HG03469 (cell line): ENCODE measurements around the gene C3orf62.

Experiments used
- ATAC-seq: cut with Tn5 transposase; IDR thresholded peaks from one replicate; pipeline ENCODE4 v1.9.1; 2021; ENCODE audit warnings: mild to moderate bottlenecking, moderate library complexity, moderate number of reproducible peaks; ENCODE audit not compliant: unreplicated experiment

Gene C3orf62

DNA sequence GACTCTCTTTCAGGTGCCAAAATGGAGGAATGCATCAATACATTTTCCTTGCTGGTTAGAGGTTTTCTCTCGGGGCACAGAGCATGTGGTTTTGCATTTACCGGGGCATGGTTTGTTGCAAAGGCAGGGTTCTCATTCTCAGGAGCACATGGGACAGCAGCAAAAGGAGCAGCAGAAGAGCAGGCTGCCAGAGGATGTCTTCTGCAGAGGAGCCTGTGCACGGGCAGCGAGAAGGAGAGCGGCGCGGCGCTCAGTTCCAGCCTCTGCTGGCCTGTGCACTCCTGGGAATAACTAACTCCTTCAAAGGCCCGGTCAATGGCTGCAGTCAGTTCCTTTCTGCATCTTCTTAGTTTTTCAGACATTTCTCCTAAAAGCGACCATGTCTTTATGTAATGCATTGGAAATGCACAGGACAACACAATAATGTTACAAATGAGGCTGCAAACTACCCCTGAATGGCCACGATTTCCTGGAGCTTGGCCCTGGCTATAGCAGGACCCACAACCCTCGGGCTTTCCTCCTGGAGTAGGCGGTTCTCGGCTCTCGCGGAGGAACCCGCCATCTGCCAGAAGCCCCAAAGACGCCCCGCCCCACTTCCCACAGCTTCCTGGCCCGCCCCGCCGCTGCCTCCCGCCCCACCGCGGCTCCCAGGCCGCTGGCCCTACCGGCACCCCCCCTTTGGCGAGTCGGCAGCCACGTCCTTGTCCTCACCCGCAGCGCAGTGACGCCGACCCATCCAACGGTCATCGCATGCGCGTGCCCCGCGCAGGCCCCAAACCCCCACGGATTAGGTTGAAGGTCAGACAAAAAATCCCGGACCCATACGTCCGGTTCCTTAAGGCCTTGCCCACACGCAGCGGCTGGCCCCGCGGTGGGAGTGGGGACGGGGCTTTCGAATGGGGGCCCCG, at the start of gene C3orf62:
TSS of gene C3orf62 (minus strand) at position 758 of the 908 bp plus-strand sequence. CDS start at position 398, 360 bp downstream.
- ATAC-seq, result no peak

GRCh38 chr3:49324768-49325167, 47.7 kb upstream of the C3orf62 start:
- no peak for ATAC-seq

- ATAC-seq, result no peak
Measured at GRCh38 chr3:49316696-49317457, 39.8 kb upstream of the C3orf62 start.

DNA sequence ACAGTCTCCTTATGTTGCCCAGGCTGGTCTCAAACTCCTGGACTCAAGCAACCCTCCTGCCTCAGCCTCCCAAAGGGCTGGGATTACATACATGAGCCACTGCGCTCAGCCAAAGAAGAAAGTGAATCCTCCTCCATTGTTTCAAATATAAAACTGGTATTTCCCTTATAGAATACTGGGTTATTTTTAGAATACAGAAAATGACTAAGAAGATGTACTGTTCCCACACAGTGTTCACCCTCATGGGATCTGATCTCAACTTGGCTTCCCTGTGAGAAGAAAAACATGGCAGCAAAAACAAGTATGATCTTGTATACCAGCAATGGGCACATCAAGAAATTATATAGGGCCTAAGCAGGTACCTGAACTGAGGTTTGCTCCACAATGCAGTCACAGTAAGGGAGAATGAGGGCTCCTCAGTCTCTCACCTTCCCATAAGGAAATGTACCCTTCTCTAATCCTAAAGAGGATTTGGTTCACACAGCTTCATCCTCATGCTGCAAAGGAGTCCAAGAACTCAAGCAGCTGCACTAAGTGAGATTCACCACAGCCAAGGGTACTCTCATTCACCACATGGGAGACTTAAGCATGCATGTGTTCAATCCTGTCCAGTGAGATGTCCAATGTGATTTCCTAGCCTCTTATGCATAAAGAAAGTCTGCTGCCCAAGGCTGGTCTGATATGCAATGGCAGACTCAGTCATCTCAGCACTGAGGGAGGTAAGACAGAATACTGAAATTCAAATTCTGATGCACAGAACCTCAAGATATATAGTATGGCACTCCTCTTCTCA, 37.1 kb upstream of the C3orf62 start:
- no peak for ATAC-seq

GRCh38 chr3:49311283-49311682, 34.3 kb upstream of the C3orf62 start:
- no peak for ATAC-seq

DNA sequence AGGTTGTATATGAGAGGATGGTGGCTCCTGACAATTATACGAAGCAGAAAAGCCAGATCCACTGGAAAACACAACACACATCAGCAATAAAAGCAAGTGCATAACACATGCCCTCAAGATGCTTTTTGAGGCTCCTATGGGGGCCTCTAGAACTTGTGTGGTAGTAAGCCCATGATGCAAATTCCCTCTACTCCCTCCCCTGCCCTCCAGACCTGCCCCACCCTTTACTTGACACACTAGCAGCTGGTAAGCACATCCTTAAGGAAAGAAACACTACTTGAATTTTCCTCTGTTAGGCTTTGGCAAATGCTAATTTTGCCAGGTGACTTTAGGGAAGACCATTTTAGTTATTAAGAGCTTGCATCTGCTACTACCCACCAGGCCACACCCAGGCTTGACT, 33.6 kb upstream of the C3orf62 start:
- no peak for ATAC-seq

GRCh38 chr3:49305608-49306007, 28.6 kb upstream of the C3orf62 start:
- ATAC-seq, result no peak

DNA sequence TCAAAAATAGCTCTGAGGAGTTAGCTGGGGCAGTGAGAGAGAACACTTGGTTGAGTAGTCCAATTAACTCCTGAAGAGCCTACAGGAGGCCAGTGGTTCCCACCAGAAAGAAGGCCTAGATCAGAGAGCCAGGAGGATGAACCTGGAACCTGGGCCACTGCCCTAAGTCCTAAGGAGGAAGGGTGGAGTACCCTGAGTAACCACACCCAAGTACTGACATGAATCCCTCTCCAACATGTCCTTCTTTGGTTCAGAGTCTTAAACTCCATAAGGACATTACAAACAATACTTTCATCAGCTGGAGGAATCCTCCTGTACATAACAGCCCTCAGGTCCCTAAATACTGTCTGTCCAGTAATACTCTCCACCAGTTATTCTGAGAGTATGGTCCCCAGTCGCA, 25.6 kb upstream of the C3orf62 start:
- no peak for ATAC-seq

DNA sequence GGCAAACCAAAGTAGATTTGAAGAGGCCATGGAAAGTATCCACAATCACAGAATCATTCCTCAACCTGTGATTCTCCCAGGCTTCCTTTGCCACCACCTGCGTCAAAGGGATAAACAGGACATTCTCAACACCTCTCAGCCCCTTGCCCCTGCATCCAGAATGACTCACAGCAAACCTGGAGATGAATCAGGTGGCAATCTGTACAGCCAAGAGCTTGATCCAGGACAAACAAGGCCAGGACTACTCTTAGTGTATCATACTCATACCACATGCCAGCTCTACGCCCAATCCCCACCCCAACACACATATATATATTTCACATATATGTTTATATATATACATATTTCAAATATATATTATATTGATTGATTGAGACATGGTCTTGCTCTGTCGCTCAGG, 23.6 kb upstream of the C3orf62 start:
- no peak for ATAC-seq

- ATAC-seq, result no peak
Measured at GRCh38 chr3:49298511-49298910, 21.5 kb upstream of the C3orf62 start.

GRCh38 chr3:49296781-49297411, 19.9 kb upstream of the C3orf62 start:
- ATAC-seq, result no peak

GRCh38 chr3:49295489-49296058, 18.5 kb upstream of the C3orf62 start:
- ATAC-seq, result no peak

- ATAC-seq, result no peak
Measured at GRCh38 chr3:49294343-49294742, 17.3 kb upstream of the C3orf62 start.

GRCh38 chr3:49283997-49284396, 7.0 kb upstream of the C3orf62 start:
- ATAC-seq, result no peak

GRCh38 chr3:49279376-49279775, 2.3 kb upstream of the C3orf62 start:
- ATAC-seq, result no peak

DNA sequence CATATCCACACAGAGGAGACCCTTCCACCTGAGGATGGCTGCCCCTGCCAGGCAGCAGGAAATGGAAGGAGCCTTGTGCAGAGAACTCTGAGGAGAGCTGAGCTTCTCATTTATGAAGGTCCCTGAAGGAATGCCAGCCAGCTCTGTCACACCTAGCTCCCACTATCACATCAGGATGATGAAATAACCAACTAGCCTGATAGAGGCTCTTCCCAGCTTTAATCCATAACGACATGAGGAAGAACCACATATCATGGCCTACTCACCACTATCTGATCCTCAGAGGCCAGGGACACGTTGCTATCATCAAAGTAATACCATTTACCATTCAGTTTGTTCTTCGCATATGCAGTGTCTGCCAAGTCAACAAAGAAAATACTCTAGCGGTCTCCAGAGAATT, 1.5 kb upstream of the C3orf62 start:
- ATAC-seq, result no peak

DNA sequence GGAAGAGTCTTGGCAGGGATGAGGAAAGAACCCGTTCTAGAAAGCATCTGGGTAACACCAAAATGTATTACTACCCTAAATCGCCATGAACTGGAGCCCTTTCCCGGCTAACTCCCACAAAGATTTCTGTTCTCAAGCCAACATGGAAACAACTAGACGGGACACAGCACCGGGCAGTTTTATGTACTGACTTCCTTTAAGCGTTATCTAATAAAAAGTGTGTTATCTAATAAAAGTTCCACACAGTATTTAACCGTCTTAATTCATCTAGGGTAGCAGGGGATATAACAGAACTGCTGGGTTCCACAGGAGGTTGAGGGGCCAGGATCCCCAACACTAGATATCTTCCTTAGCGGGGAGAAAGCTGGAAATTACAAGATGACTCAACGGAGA, 347 bp upstream of the C3orf62 start:
- no peak for ATAC-seq

GRCh38 chr3:49273825-49274532, 3.1 kb downstream of the C3orf62 start:
- no peak for ATAC-seq

DNA sequence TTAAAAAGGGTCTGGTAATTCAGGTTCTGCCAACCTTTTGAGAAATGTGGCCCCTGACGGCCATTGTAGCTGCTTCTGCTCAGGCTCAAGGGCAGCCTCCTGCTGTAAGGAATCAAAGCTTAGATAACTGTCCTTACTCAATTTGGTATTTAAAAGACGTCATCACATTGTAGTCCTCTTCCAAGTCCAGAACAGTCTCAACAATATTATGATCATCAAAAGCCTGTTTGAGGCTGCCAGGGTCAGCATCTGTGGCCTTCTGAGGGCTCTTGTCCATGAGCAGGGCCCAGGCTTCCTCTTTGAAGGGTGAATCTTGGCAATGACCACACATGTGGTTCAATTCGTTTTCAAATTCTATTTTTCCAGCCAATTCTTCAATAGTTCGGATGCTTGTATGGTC, 6.0 kb downstream of the C3orf62 start:
- no peak for ATAC-seq

DNA sequence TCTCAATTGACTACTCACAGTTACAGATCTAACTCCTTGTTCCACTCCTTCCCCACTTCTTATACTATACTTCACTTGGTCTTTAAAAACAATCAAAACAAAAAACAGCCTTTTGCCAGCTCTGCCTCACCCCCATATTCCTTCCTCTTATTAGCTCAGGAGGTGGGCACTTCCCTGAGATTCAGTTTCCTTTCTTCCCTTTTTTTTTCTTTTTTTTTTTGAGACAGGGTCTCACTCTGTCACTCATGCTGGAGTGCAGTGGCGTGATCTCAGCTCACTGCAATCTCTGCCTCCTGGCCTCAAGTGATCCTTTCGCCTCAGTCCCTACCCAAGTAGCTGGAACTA, 6.9 kb downstream of the C3orf62 start:
- ATAC-seq, result no peak
